ENCODE data around the gene ARHGAP45.

DNA sequence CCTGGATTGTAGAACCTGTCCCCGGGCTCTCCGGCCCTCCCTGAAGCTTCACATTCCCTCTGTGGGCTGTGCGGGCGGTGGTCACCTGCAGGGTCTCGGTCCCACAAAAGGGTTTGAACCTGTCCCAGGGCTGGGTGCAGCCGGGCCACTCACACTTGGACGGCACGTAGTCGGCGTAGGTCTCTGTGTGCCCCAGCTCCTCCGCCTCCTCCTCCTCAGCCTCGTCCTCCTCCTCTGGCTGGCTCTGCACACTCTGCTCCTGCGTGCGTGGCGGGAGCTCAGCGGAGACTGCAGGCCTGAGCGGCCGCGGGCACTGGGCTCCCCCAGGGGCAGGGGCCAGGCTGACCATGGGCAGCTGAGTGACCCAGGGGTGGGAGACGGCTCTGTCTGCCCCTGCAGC, 56.4 kb downstream of the ARHGAP45 start:
- no peak for TF ChIP-seq JUN (IDR thresholded peaks at IDR 0.05; ENCODE audit: low read depth, low read length)
- TF ChIP-seq POLR2AphosphoS5 (IDR thresholded peaks at IDR 0.05; ENCODE audit: low read depth, low read length) = no peak
- no peak for TF ChIP-seq RNF2 (IDR thresholded peaks at IDR 0.05; ENCODE audit: borderline replicate concordance, low read depth, low read length, missing control alignments, poor library complexity, severe bottlenecking)
- no peak for TF ChIP-seq SAP30 (IDR thresholded peaks at IDR 0.05; ENCODE audit: insufficient read depth, insufficient replicate concordance, low read length)
- no peak for TF ChIP-seq NRF1 (IDR thresholded peaks at IDR 0.05; ENCODE audit: low read depth, low read length)
- TF ChIP-seq, protein P1, sequence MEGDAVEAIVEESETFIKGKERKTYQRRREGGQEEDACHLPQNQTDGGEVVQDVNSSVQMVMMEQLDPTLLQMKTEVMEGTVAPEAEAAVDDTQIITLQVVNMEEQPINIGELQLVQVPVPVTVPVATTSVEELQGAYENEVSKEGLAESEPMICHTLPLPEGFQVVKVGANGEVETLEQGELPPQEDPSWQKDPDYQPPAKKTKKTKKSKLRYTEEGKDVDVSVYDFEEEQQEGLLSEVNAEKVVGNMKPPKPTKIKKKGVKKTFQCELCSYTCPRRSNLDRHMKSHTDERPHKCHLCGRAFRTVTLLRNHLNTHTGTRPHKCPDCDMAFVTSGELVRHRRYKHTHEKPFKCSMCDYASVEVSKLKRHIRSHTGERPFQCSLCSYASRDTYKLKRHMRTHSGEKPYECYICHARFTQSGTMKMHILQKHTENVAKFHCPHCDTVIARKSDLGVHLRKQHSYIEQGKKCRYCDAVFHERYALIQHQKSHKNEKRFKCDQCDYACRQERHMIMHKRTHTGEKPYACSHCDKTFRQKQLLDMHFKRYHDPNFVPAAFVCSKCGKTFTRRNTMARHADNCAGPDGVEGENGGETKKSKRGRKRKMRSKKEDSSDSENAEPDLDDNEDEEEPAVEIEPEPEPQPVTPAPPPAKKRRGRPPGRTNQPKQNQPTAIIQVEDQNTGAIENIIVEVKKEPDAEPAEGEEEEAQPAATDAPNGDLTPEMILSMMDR (IDR thresholded peaks at IDR 0.05; ENCODE audit: control extremely low read depth in 1 of 3, insufficient read depth in 1 of 3, low read depth in 1 of 3, low read length in 3 of 3) = no peak
- no peak for TF ChIP-seq TAF1 (IDR thresholded peaks at IDR 0.05; ENCODE audit: low read depth, low read length)
- TF ChIP-seq EZH2 (IDR thresholded peaks at IDR 0.05; ENCODE audit: low read depth, low read length, severe bottlenecking) = no peak
- TF ChIP-seq, protein P2, sequence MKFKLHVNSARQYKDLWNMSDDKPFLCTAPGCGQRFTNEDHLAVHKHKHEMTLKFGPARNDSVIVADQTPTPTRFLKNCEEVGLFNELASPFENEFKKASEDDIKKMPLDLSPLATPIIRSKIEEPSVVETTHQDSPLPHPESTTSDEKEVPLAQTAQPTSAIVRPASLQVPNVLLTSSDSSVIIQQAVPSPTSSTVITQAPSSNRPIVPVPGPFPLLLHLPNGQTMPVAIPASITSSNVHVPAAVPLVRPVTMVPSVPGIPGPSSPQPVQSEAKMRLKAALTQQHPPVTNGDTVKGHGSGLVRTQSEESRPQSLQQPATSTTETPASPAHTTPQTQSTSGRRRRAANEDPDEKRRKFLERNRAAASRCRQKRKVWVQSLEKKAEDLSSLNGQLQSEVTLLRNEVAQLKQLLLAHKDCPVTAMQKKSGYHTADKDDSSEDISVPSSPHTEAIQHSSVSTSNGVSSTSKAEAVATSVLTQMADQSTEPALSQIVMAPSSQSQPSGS (IDR thresholded peaks at IDR 0.05; ENCODE audit: low read length) = no peak
- TF ChIP-seq CHD1 (IDR thresholded peaks at IDR 0.05; ENCODE audit: low read depth, low read length) = no peak
- no peak for TF ChIP-seq RFX5 (IDR thresholded peaks at IDR 0.05; ENCODE audit: borderline replicate concordance, low read depth, low read length)
